Peyer's patch (tissue), 4 donors: ENCODE data around the gene XPC. TPM values are rescaled to one million over a fixed set of nuclear protein-coding genes. Genes with fewer than 3 reads are reported as not detected.
"Not testable (repeated sequence)": the region's sequence is repeated elsewhere in the genome, so short reads cannot be mapped to it uniquely, and the experiment has no call there.

Experiments
- DNase-seq, 3 donors: peaks; one replicate each; pipeline ENCODE4 v3.0.0-alpha.2; 2017 to 2019
- H3K27ac ChIP-seq, 4 donors: fragments of 200-600 bp; sonication (generic); one replicate each; pipeline ENCODE4 v1.5.1; 2016 to 2019
- H3K27me3 ChIP-seq, 2 donors: fragments of 200-600 bp; sonication (generic); one replicate each; pipeline ENCODE4 v1.5.1; 2019
- H3K36me3 ChIP-seq, 3 donors: fragments of 200-600 bp; sonication (generic); one replicate each; pipeline ENCODE4 v1.5.1; 2016 to 2019
- H3K4me1 ChIP-seq, 4 donors: fragments of 200-600 bp; sonication (generic); one replicate each; pipeline ENCODE4 v1.5.1; 2016 to 2019
- H3K4me3 ChIP-seq, 4 donors: fragments of 200-600 bp; sonication (generic); 1 replicate in 3 of 4; 2 replicates in 1 of 4; pipeline ENCODE4 v1.5.1; 2016 to 2019; ENCODE audit warnings: mild to moderate bottlenecking in 1 of 4
- H3K9me3 ChIP-seq, 4 donors: fragments of 200-600 bp; sonication (generic); one replicate each; pipeline ENCODE4 v1.5.1; 2016 to 2019; ENCODE audit warnings: mild to moderate bottlenecking in 1 of 4
- CTCF ChIP-seq, 6 experiments: fragments of 450-650 bp in 4 of 6; fragments of 200-600 bp in 2 of 6; sonication (generic) in 1 of 6; IDR thresholded peaks; one replicate each; pipeline ENCODE4 v1.5.1; 2017 to 2019; ENCODE audit warnings: antibody characterized with exemption in 6 of 6, mild to moderate bottlenecking in 3 of 6, moderate library complexity in 1 of 6
- POLR2A ChIP-seq, 2 donors: fragments of 450-650 bp; IDR thresholded peaks; one replicate each; pipeline ENCODE4 v1.5.1; 2017; ENCODE audit warnings: antibody characterized with exemption in 2 of 2, mild to moderate bottlenecking in 2 of 2, moderate library complexity in 2 of 2
- total RNA-seq, 4 donors: library from RNA; depleted of rRNA; stranded (reverse); fragments of >200 nt; gene quantifications; one replicate each; pipeline ENCODE4 v1.1.0, GENCODE V29; 2016

Gene XPC
- total RNA-seq, 4 donors from 2014 or later = 46.1 to 88.3 (median 78.6) TPM

GRCh38 chr3:14113965-14114635 lies 64.3 kb downstream of the XPC start:
- H3K27ac ChIP-seq = peak overlapping the region in 2 of 4 donors; percentile 35 to 73
- H3K4me1 ChIP-seq = peaks cover 0 to 11% (median 0%) of the 10 kb centered on the region in 4 donors
- H3K36me3 ChIP-seq = peaks cover 0 to 42% (median 0%) of the 10 kb centered on the region in 3 donors
- no peak for TF ChIP-seq POLR2A (IDR thresholded peaks at IDR 0.05)
- peak in 4 of 6 experiments; percentile 9 to 62 (median 58) for TF ChIP-seq CTCF (IDR thresholded peaks at IDR 0.05)
- H3K9me3 ChIP-seq = no peaks in the 10 kb centered on the region
- peak overlapping the region in 1 of 4 donors; percentile 9 for H3K4me3 ChIP-seq
- no peaks in the 10 kb centered on the region for H3K27me3 ChIP-seq
- DNase-seq = peak in 2 of 3 donors; percentile 73 to 75

- H3K4me3 ChIP-seq = no peak overlapping the region
- no peaks in the 10 kb centered on the region for H3K9me3 ChIP-seq
- no peaks in the 10 kb centered on the region for H3K27me3 ChIP-seq
- TF ChIP-seq CTCF (IDR thresholded peaks at IDR 0.05) (no peak), POLR2A (IDR thresholded peaks at IDR 0.05) (no peak)
- no peak overlapping the region for H3K27ac ChIP-seq
- peaks cover 0 to 35% (median 0%) of the 10 kb centered on the region in 3 donors for H3K36me3 ChIP-seq
- no peak for DNase-seq
- peaks cover 0 to 6% (median 0%) of the 10 kb centered on the region in 4 donors for H3K4me1 ChIP-seq
Measured at GRCh38 chr3:14110699-14111098, 67.7 kb downstream of the XPC start.

- H3K27me3 ChIP-seq, H3K27ac ChIP-seq, H3K4me1 ChIP-seq, DNase-seq, H3K9me3 ChIP-seq, H3K4me3 ChIP-seq: not testable (repeated sequence)
- H3K36me3 ChIP-seq = peaks cover 0 to 26% (median 0%) of the 10 kb centered on the region in 3 donors
Measured at GRCh38 chr3:14109821-14110220, 68.6 kb downstream of the XPC start.

- DNase-seq = no peak
- Histone ChIP-seq H3K9me3 (no peaks in the 10 kb centered on the region), H3K27me3 (no peaks in the 10 kb centered on the region), H3K36me3 (no peaks in the 10 kb centered on the region), H3K4me1 (no peaks in the 10 kb centered on the region), H3K27ac (no peak overlapping the region), H3K4me3 (no peak overlapping the region)
- TF ChIP-seq CTCF (IDR thresholded peaks at IDR 0.05) = no peak
- TF ChIP-seq POLR2A (IDR thresholded peaks at IDR 0.05) = no peak
Measured at GRCh38 chr3:14097616-14098391, 80.6 kb downstream of the XPC start.

GRCh38 chr3:14096742-14097141 lies 81.7 kb downstream of the XPC start:
- no peaks in the 10 kb centered on the region for H3K36me3 ChIP-seq
- TF ChIP-seq POLR2A (IDR thresholded peaks at IDR 0.05) = no peak
- no peak for TF ChIP-seq CTCF (IDR thresholded peaks at IDR 0.05)
- H3K27ac ChIP-seq = no peak overlapping the region
- H3K27me3 ChIP-seq = no peaks in the 10 kb centered on the region
- H3K4me3 ChIP-seq = no peak overlapping the region
- H3K4me1 ChIP-seq = no peaks in the 10 kb centered on the region
- DNase-seq = no peak
- no peaks in the 10 kb centered on the region for H3K9me3 ChIP-seq

Other genes starting within 250 kb of the XPC start
- 10 to 100 TPM; 10.7 to 15.7 (median 11.6) TPM for gene CHCHD4, start 53.7 kb downstream of the XPC start, total RNA-seq
- gene TMEM43, start 53.5 kb downstream of the XPC start, total RNA-seq = 10 to 100 TPM; 26.6 to 56.5 (median 40.3) TPM
- gene LSM3, start 216 bp upstream of the XPC start, total RNA-seq = 10 to 100 TPM in 1 of 4 donors, 1 to 10 TPM in 3; 4.6 to 10.7 (median 7.0) TPM
- 100 to 1,000 TPM in 3 of 4 donors, 10 to 100 TPM in 1; 61.1 to 190 (median 150) TPM for gene SLC6A6, start 224.0 kb upstream of the XPC start, total RNA-seq